GM18520 (cell line): ENCODE measurements around the gene TERT.
"Not testable (repeated sequence)": the region's sequence is repeated elsewhere in the genome, so short reads cannot be mapped to it uniquely, and the experiment has no call there.

Source experiments
- ATAC-seq: cut with Tn5 transposase; IDR thresholded peaks from one replicate; pipeline ENCODE4 v1.9.1; 2021; ENCODE audit not compliant: unreplicated experiment

Gene TERT

GRCh38 chr5:1280177-1281037 is 14.5 kb downstream of the TERT start:
- ATAC-seq: no peak

- no peak for ATAC-seq
Observed at GRCh38 chr5:1279443-1280151, 15.3 kb downstream of the TERT start.

- ATAC-seq: no peak
Observed at GRCh38 chr5:1278656-1279442, 16.0 kb downstream of the TERT start.

GRCh38 chr5:1278216-1278615 is 16.7 kb downstream of the TERT start:
- no peak for ATAC-seq

- ATAC-seq: no peak
Observed at GRCh38 chr5:1277781-1278180, 17.1 kb downstream of the TERT start.

GRCh38 chr5:1277331-1277730 is 17.5 kb downstream of the TERT start:
- ATAC-seq: no peak

GRCh38 chr5:1276930-1277329 is 17.9 kb downstream of the TERT start:
- no peak for ATAC-seq

GRCh38 chr5:1275397-1276391 is 19.2 kb downstream of the TERT start:
- ATAC-seq: not testable (repeated sequence)

GRCh38 chr5:1274471-1274870 is 20.4 kb downstream of the TERT start:
- no peak for ATAC-seq

- ATAC-seq: no peak
Observed at GRCh38 chr5:1273745-1274144, 21.1 kb downstream of the TERT start.

GRCh38 chr5:1272201-1272600 is 22.7 kb downstream of the TERT start:
- ATAC-seq: no peak

- ATAC-seq: no peak
Observed at GRCh38 chr5:1270933-1271914, 23.6 kb downstream of the TERT start.

- ATAC-seq: no peak
Observed at GRCh38 chr5:1270426-1270825, 24.4 kb downstream of the TERT start.

- ATAC-seq: no peak
Observed at GRCh38 chr5:1268666-1269065, 26.2 kb downstream of the TERT start.

- ATAC-seq: no peak
Observed at GRCh38 chr5:1268056-1268455, 26.8 kb downstream of the TERT start.

GRCh38 chr5:1267464-1267863 is 27.4 kb downstream of the TERT start:
- not testable (repeated sequence) for ATAC-seq

GRCh38 chr5:1266791-1267190 is 28.1 kb downstream of the TERT start:
- ATAC-seq: no peak

GRCh38 chr5:1265461-1266455 is 29.1 kb downstream of the TERT start:
- ATAC-seq: no peak
